HUDEP-2 (cell line): ENCODE results near the gene MNX1.

Experiments used
- DNase-seq, 76 experiments: peaks; one replicate each; lab custom pipeline; 2025; ENCODE audit not compliant: unreplicated experiment in 76 of 76; lab: John Stamatoyannopoulos, UW

MNX1 gene

DNA sequence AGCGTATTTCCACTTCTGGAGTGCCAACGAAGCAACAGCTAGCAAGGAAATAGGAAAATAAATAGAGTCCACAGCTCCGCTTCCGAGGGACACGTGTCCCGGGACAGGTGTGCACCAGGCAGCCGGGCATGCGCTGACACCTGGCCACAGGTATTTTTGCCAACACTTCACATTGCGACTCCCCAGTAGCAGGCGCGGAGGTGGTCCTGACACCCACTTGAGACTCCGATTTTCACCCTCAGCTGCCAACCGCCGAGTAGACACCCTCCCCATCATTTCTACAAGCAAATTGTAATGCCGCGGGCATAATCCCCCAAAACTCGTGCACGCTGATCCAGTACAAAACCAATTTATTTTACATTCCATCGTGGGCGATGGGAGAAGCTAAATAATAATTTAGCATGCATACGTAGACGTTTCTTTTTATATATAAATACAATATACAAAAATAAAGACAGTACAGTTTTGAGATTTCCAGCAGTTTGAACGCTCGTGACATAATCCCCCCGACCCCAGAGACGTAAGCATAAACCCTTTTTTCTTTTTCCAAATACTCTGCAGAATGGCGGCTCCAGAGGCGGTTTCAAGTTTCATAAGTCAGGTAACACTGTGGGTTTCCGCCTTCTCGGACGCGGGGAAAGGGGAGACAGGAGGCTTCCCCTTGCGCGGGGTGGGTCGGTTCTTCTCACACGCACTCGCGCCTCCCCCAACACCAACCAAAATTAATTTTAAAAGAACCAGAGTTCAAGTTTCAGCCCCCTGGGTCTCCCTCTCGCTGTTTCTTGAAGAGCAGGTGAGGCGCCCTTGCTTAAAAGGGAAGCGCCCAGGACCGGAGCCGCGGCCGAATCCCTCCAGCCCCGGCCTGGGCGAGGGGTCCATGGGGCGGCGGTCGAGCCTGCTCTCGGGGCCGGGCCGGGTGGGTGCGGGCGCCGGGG lies 5.7 kb downstream of the MNX1 start:
- DNase-seq = no peak

DNA sequence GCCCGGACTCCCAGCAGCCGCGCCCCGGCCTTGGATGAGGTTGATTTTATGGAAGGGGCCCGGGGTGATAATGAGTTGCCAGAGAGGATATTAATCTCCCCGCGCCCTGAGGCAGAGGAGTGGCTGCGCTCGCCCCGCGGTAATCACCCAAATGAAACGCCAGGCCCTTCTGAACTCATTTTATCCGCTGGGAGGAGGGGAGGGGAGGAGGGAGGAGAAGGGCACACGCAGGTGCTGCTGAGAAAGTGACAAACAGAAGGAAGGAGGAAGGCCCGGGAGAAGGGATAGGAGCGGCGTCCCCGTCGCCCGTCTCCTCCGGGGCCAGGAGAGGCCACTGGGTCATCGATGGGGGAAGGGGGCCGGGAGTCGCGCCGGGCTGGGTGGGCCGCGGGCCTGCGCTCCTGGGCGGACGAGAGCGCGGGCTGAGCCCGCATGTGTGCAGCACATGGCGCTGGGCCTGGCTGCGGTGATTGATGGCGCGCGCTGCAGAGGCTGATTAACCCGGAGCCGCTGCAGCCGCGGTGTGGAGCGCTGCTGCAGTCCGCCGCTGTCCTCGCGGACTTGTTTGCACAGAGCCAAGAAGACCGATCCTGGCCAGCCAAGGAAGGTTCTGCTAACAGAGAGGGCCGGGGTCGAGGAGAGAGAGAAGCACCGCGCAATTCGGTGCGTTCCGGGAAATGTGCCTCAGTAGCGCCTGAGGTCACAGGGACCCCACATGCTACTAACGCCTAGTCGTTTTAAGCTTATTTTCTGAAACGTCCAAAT lies 6.5 kb downstream of the MNX1 start:
- DNase-seq = no peak

DNA sequence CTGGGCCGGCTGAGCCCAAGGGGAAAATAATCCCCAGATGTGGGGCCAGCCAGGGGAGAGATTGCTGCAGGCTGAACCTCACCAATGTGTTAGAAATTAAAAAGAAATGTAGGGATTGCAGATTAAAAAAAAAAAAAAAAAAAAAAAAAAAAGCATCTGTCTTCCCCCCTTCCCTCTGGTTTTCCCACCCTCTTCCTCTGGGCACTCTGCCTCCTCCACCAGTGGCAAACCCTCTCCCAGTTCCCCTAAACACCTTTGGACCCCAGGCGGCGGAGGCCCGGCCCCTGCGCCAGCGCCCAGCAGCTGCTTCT lies 7.1 kb downstream of the MNX1 start:
- no peak for DNase-seq

DNA sequence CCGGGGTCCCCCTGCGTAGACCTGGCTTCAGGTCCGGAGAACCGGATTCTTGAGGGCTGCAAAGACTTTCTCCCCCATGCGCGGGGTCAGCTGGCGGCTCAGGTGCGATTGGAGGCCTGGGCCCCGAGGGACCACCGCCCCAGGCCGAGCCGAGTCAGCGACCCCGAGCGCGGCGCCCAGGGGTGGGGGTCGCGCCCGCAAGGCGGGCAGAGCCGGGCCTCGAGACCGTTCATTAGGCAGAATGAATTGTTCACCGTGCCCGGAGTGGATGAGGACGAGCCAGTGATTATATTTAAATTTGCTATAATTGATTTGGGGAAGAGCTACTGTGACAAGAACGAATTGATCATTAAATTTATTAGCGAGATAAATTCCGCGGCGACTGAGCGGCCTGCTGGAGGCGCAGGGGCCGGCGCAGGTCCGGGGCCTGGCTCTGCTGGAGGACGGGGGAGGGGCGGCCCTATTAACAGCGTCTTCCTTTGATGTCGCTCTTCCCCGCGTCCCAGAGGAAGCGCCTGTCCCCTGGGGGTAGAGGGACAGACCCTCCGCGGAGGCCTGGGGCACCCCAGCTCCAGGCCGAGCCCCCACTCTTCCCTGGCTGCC lies 7.5 kb downstream of the MNX1 start:
- DNase-seq = no peak

DNA sequence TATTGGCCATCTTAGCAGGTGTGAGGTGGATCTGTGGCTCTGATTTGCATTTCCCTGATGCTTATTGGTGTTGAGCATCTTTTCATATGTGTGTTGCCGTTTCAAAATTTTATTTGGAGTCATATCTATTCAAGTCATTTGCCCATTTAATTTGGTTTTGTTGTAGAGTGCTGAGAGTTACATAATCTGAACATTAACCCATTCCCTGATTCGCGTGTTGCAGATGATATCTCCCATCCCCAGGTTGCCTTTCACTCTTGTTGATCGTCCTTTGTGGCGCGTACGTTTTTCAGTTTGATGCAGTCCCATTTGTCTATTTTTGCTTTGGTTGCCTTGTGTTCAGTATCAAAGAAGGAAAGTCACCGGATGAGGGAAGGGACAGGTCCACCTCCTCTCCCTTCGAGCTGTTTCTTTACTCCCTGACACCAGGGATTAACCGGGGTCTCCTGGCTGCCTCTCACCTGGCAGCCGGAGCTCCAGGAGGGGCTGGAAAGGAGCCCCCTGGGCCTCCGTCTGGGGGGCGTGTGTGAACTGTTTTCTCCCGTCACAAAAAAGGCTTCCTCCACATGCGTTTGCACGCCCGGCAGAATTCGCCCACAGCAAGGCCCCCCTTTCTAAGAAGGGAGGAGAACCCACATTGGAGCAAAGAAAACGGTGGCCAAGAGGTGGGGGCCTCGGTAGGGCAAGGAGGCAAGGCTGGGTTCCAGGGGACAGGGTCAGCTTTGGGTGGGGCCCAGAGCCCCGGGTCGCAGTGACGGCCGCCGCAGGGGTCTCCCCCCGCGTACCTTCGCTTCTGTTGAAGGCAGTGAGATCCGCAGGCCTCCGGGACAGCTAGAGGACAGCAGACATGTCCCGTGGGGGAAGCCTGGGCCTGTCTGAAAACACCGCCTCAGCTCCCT lies 8.3 kb downstream of the MNX1 start:
- no peak for DNase-seq

DNA sequence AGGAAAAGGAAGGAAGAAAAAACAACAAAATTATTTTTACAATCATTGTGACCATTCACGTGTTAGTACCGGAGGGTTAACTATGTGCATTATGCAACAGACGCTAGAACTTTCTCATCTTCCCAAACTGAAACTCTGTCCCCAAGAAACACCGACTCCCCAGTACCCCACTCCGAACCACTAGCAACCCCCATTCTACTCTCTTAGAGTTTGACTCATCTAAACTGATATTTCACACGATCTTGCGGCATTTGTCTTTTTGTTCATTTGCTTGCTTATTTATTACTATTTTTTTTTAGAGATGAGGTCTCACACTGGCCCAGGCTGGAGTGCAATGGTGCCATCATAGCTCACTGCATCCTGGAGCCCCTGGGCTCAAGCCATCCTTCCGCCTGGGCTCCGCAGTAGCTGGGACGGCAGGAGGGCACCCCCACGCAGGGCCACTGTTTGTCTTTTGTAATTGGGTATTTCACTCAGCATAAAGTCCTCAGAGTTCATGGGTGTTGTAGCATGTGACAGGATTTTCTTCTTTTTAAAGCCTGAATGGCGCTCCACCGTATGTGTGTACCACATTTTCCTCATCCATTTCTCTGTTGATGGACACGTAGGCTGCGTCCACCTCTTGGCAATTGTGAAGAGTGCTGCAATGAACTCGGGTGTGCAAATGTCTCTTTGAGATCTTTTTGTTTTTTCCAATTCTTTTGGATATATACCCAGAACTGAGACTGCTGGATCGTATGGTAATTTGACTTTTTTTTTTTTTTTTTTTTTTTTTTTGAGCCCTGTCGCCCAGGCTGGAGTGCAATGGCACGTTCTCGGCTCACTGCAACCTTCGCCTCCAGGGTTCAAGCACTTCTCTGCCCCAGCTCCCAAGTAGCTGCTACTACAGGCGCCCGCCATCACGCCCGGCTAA lies 9.5 kb downstream of the MNX1 start:
- DNase-seq = no peak

DNA sequence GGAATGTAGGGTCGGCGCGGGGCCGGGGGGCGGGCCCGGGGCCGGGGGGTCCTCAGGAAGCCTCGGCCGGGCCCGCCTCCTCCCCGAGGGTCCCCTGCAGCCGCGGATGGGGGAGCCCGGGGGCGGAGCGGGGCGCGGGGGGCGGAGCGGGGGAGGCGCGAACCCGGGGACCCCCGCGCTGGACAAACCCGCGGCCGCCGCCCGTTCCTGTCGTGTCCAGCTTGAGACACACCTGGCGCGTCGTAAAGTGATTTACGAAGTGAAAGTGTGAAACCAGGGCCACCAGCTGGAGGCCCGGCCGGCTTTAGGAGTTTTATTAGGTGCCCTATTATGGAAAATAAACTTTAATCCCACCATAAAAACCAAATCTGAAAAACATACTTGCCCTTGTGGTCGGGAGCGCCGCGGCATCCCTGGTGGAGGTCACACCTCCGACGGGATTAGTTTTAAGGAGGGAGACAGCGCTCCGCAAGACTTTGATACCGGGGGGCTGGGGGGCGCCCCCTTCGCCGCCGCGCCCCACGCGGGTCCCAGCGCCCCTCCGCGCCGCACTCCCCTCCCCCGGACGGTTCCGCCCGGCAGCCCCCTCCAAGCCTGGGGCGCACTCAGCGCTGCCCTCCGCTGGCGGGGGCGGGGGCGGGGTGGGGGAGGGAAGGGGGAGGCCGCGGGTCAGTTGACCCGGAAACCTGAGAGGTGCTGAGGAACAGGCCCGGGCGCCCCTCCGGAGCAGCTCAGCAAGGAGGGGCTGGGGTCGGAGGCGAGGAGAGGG lies 10.3 kb downstream of the MNX1 start:
- DNase-seq = no peak

DNA sequence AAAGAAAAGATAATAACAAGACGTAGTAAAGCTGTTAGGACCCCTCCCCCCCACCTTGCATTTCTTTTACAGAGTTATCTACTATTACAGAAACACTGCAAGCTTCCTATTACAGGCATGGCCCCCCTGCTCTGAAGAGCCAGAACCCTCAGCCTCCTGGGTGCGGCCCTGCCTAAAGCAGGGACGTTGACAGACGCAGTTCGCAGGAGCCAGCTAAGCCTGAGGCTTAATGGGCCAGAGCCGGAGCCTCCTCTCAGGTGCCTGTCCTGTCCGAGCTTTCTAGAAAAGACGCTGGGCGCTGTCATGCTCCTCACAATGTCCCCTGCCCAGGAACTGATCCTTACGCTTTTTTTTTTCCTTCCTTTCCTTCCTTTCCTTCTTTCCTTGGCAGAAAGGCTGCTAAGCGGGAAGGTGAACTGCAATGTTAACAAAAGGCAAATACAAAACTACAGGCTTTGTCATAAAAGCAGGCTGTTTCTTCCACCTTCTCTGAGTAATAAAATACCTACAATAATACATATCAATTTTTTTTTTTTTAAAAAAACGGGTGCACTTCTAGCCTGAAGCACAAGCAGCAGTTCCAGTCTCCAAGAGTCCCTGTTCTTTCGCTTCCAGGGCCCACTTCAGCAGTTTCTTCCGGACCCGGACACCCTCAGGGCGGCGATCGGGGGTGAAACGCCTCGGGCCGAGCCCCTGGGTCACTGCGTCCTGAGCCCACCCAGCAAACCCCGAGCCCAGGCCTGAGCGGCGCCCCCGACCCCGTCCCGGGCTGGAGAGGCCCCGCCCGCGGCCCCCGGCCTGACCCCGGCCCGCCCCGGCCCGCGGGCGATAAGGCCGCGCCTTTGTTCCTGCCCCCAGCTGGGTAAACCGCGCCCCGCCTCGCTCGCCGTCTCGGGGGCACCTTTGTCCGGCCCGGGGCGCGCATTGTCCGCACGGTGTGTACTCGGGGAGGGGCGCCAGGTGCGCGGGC lies 11.2 kb downstream of the MNX1 start:
- no peak for DNase-seq

DNA sequence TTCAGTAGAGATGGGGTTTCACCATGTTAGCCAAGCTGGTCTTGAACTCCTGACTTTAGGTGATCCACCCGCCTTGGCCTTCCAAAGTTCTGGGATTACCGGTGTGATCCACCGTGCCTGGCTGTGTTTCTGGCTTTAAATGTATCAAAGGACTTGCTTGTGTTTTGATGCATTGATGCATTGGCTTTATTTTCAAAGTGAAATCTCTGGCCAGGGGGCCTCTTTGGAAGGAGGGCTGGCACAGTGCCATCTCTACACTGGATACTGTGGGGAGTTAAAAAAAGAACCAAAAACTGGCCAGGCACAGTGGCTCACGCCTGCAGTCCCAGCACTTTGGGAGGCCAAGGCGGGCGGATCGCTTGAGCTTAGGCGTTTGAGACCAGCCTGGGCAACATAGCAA lies 16.0 kb downstream of the MNX1 start:
- no peak for DNase-seq

DNA sequence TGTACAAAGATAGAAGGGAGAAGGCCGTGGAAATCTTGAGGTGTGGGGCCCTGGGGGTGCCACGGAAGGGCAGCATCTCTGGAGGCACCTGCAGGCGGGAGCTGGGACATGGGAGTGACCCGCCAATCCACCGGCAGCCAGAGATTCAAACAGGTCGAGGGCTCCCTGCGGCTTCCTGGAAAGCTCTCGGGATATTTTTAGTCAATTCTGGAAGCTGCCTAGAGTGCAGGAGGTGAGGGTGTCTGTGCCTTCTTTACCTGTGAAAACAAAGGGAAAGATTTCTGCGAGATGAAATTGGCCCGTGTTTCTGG lies 16.6 kb downstream of the MNX1 start:
- no peak for DNase-seq

DNA sequence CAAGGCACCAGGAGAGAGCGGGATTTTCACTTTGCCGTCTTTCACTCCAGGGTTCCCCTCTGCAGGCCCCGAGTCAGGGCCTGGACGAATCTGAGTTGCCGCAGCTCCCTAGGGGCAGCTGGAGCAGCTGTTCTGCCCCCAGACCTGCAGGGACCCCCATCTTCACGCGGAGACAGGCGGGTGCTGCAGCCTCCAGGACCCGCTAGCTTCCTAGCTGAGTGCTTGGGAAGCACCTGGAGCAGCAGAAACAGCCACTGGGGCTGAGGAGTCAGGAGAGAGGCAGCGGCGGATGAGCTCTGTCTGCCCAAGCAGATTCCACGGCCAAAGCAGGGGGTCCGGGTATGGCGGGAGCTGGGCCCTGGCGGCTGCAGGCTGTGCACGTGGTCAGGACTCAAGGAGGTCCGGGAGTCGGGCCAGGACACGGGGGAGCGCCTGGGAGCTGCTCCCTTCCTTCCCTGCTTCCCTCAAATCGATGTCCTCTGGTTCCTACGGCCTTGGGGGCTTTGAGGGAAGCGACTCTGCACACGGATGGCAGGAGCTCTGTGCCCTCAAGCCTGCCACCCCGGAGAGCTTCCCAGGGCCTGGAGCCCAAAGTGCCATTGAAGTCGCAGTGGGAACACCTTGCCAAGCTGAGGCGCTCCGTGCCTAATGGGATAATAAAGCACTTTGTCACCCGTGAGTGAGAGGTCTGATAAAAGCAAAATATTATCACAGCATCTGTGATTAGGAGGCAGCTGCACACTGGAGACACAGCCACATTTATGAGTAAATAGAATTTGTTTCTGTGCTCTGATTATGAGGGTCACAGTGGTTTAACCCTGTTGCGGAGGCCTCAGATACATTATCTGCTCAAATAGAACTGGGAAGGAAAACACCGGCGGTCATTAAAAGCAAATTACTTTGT lies 17.2 kb downstream of the MNX1 start:
- DNase-seq = no peak

DNA sequence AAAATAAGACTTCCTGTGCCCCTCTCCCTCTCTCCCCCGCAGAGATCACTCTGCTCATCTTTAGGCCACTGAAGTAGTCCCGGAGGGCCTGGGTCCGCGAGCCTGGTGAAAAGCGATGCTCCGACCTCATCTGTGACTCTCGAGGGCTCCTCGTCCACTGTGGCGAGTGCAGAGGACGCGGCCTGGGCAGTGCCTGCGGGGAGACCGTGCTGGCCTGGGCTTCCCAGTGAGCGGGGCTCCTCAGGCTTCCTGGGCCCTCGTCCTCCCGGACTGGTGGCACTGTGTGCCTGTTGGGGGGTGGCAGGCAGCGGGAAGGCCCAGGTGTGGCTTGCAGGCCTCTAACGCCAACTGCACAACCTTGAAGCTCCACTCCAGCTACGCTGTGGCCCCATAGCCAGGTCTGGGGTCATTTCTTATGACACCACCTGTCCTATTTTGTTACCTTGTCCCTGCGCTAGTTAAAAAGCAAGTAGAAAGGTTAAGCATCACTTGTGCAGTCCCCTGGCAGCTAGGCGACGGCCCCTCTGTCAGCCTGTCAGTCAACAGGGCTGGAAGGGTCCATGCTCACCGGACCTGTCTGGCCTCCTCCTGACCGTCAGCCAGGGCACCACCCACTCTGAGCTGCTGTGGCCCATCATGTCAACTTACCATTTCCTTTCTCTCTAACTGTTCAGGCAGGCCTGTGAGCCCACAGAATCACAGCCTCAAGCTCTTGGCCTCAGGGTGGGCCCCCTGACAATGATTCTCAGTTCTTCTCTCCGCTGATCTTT lies 20.5 kb downstream of the MNX1 start:
- no peak for DNase-seq

DNA sequence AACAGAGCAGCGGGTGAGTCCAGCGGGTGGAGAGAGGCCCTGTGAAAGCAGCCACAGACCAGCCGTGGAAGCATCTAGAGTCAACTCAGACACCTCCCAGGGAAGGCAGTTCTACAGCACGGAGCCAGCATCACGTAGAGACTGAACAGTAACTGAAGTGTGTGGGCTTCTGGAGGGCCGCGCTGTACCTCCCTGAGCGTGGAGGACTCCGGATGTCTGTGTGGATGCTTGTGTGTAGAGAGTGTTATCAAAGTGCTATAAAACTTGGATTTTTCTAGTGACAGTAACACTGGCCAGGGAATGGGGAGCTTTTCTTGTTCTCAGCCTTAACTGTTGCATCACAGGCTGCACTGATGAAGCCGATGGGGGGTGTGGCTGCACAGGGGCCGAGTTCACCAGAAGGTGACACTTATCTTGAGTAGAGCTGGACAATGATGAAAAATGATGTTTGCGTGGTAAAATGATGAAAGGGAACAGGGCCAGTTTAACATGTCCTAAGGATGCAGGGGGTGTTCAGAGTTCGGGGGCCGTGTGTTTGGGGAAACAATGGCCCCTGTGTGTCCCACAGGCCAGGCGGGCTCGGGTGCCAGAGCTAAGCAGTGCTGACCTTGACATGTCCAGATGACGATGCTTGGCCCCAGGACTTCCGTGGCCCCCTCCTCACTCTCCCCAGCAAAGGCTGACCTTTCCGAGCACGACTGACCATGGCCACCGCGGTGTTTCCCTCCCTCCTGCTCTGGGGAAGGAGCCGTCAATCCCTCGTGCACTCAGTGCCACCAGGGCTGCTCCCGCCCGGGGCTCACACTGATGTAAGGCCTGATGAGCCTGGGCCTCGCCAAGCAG lies 21.9 kb downstream of the MNX1 start:
- DNase-seq = no peak

DNA sequence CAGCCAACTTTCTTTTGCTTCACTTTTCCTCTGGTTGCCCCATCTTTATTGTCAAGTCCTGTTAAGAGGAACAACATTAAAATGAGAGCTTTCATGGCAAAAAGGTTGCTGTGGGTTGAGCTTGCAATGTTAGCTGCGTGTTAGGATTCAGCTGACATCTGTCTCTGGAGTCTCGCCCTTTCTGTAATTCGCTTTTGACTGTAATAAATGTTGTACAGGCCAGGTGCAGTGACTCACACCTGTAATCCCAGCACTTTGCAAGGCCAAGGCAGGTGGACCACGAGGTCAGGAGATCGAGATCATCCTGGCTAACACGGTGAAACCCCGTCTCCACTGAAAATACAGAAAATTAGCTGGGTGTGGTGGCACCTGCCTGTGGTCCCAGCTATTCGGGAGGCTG lies 24.1 kb downstream of the MNX1 start:
- DNase-seq = no peak
